ENCODE data around the gene TRIM31.
"Not testable (repeated sequence)": the region's sequence is repeated elsewhere in the genome, so short reads cannot be mapped to it uniquely, and the experiment has no call there.

The TRIM31 gene

DNA sequence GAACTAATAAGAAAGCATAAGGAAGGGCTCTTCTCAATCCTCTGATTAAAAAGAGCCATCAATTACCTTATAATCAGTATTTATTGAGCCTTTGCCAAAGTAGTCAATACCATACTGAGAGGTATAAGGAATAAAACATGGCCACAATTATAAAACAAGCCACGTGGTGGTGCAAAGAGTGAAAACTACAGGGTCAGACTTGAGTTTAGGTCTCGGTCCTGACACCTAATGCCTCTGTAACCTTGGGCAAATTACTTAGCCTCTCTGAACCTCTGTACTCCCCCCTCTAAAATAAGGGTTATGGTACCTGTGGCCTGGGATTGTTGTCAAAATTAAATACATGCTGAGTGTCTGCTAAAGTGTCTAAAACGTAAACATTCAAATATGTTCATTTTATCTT lies 36.3 kb upstream of the TRIM31 start:
- DNase-seq: no peak

DNA sequence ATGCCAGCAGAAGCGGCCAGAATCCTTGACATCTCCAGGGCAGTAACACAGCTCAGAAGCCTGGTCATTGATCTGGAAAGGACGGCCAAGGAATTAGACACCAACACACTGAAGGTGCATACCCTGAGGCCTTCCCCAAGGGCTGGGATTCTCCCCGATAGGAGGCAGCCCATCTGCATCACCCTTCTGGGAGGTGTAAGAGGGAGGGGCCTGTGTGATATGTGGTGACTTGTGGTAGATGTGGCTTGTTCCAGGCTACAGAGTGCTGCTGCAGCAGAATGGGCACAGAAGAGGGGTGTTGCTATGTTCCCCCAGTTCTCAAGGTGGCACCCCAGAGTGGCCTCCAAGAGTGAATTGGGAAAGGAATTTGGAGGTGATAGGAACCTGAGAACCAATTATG lies 34.2 kb upstream of the TRIM31 start:
- DNase-seq: no peak

DNA sequence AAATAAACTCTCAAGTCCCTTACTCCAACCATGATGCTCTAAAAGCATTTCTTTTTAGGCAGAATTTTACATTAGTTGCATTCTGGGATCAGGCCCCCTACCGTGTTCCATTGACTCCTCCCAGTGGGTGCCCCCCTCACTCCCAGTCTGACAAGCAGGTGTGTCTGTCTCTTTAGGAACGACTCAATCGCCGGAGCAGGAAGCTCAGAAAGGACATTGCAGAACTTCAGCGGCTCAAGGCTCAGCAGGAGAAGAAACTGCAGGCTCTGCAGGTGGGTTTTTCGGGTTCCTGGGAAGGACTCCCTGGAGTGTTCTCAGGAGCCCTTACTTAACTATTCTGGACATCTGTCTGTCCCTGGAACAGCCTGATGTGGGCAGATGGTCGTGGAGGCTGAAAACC lies 32.9 kb upstream of the TRIM31 start:
- no peak for DNase-seq

DNA sequence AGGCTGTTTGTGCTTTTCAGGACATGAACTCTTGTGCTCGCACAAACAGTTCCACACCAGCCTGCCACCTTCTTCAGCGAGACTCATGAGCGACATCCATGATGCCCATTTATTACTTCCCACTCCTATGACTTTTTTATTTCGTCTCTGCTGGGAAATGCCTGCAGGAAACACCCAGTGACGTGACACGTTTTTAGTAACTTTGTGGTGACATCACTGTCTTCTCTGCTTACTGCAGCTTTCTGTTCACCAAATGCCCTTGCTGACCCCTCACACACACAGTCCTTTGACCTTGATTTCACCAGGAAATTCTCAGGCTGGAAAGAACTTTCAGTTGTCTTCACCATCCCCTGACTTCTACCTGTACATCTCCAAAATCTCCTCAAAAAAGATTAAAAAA lies 31.9 kb upstream of the TRIM31 start:
- no peak for DNase-seq

DNA sequence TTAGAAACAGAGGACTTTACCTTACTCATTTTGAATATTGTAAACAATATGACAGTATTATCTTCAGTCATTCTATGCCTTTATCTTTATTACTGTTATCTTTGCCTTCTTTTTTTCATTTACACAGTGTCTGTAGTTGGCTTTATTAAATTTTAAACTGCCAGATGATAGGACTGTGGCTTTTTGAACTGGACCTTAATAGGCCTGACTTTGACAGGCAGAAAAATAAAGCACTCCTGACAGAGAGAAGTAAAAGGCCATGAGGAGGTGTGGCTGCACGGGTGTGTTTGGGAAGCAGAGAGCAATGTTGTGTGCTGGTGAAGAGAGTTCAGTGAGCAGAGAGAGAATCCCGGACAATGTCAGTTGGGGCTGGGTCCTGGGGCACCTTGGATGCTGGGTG lies 30.9 kb upstream of the TRIM31 start:
- no peak for DNase-seq

DNA sequence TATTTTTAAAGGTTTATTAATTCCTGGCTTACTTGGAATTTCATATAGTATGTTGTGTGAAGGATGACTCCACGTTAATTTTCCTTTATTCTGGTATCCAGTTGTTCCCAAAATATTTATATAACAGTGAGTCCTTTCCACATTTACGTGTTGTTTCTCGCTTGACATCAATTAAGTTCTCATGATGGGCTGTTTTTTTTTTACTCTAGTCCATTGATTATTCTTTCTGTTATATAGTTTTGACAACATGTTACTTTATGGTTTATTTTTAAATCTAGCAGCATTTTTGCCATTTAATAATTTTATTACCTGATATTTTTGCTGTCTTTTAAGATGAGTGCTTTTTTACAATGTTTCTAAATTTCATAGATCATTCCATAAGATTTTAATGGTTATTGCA lies 29.8 kb upstream of the TRIM31 start:
- DNase-seq: no peak

DNA sequence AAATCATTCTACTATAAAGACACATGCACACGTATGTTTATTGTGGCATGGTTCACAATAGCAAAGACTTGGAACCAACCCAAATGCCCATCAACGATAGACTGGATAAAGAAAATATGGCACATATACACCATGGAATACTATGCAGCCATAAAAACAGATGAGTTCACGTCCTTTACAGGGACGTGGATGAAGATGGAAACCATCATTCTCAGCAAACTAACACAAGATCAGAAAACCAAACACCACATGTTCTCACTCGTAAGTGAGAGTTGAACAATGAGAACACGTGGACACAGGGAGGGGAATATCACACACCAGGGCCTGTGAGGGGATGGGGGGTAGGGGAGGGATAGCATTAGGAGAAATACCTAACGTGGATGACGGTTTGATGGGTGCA lies 27.4 kb upstream of the TRIM31 start:
- DNase-seq: not testable (repeated sequence)

DNA sequence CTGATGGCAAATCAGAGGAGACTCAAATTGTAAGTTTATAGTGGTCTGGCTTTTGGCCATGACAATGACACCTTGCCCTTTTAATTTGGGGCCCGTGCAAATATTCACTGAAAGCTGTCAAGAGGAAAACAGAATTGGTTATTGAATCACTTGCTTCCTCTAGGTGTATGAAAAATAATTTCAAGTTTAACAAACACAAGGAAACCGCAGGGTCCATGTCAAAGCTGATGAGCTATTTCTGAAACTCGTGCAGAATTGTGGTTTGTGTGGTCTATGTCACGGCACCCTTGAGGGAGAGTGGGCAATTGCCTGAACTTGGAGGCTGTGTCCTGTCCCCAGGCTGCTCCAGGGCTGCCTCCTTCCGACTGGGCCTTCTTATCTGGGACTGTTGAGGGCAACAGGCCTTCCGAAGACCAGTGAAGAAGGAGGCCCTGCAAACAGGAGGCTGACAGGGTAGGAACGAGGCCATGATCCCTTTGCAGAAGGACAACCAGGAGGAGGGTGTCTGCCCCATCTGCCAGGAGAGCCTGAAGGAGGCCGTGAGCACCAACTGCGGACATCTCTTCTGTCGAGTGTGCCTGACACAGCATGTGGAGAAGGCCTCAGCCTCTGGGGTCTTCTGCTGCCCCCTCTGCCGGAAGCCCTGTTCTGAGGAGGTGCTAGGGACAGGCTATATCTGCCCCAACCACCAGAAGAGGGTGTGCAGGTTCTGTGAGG lies 23.8 kb upstream of the TRIM31 start:
- DNase-seq: no peak

DNA sequence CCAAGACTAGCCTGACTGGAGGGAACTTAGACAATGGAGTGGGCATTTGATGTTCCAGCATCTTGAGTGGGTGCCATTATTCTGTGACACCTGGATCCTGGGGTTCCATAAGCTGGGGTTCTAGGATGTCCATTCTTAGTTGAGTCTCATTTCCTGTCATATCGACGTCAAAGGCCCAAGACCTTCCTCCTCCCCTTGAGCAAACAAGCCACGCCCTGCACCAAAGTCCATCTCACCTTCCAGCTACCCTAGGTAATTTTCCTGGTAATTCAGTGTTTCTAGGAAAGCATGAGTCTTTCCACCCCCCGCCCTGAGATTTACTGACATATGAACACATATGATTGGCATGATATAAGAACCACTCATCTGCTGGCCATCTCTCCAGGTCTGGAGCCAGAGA lies 22.9 kb upstream of the TRIM31 start, which contains the start of gene TRIM40:
TRIM40 (plus strand) TSS at position 384 of the 400 bp plus-strand sequence. CDS start 897 bp downstream, outside the sequence.
- DNase-seq: no peak

DNA sequence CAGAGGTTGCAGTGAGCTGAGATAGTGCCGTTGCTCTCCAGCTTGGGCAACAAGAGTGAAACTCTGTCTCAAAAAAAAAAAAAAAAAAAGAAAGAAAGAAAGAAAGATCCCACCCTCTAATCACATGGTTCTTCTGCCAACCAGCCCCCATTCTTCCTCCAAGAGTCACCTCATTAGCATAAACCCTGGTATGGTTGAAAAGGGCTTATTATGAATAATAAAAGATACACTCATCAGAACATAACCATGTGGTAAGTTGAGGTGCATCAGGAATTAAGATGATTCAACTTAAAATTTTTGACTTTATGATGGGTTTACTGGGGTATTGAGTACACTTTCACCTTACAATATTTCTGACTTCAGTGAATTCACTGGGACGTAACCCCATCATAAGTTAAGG lies 22.3 kb upstream of the TRIM31 start:
- no peak for DNase-seq

DNA sequence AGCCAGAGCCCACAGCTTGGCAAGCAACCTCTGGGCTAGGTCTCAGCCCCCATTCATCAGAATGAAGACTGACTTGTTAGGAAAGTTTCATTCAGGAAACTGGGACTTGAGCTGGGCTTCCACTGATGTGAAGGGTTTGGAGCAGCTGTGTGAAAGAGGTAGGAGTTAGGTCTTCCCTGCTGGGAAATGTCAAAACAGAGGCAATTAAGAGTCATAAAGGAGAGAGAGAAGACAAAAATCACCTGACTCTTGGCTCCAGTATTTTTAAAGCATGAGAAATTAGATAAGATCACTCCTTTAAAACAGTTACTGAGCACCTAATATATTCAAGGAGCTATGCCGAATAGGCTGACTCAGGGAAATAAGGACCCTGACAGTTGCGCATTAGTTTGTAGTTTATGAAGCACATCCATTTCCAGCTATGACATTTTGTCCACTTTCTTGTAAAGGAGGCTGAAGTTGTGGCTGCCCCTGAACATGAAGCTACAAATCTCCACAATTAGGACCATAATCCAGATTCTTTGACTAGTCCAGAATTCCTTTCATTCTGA lies 19.1 kb upstream of the TRIM31 start:
- no peak for DNase-seq

DNA sequence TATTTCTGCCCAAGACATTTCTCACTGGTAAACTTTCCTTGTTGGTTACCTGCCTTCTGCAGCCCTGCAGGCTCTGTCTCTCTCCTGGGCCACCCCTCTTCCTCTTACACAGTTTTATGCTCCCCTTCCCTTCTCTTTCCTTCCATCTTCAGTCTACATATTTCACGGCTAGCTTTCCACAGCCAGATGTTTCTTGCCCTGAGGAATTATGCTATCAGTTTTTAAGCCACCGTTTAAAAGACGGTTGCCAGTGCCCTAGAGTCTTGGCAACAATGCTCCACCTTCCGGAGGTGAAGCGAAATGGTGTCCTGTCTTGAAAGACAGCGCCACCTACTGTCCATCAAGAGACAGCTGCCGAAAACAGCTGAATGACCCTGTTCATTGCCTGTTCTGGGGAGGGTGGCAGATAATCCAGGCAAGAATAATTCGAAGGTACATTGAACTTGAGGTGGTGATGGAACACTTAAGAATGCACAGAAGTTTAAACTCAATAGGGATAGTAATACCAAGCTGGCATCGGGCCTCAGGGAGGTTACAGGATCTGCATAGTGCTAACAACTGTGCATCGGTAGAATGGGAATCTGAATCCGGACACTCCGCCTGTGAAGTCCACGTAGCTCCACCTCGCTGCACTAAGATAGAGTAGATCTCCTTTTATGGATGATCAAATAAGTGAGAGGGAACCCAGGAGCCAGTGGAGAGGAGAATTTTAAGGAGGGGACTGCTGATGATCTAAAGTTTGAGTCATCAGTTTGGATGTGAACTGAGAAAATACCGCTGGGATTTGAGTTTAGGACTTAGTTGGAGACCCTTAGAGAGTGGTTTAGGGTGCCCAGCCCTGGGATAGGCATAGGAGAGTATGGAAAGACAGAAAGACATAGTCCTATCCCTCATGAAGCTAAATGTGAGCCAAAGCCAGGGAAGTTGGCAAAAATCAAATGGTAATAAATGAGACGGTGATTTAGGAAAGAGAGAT lies 18.3 kb upstream of the TRIM31 start:
- DNase-seq: peak; percentile 26 to 66

DNA sequence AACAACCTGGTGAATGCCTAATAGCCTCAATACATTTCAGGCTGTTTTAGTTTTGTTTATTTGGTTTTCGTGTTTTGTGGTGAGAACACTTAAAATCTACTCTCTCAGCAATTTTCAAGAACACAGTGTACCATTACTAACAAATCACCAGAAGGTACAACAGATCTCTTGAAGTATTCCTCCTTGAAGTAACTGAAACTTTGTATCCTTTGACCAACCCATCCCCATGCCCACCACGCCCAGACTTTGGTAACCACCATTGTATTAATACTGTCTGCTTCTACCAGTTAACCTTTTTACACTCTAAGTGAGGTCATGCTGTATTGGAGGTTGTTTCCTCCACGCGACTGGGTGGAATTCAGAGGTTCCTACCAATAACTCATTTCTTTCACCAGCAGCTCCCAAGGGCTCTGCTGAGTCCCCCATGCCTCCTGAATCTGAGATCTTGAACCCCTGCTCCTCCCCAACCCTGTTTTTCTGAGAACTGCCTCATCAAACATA lies 17.3 kb upstream of the TRIM31 start:
- DNase-seq: no peak

DNA sequence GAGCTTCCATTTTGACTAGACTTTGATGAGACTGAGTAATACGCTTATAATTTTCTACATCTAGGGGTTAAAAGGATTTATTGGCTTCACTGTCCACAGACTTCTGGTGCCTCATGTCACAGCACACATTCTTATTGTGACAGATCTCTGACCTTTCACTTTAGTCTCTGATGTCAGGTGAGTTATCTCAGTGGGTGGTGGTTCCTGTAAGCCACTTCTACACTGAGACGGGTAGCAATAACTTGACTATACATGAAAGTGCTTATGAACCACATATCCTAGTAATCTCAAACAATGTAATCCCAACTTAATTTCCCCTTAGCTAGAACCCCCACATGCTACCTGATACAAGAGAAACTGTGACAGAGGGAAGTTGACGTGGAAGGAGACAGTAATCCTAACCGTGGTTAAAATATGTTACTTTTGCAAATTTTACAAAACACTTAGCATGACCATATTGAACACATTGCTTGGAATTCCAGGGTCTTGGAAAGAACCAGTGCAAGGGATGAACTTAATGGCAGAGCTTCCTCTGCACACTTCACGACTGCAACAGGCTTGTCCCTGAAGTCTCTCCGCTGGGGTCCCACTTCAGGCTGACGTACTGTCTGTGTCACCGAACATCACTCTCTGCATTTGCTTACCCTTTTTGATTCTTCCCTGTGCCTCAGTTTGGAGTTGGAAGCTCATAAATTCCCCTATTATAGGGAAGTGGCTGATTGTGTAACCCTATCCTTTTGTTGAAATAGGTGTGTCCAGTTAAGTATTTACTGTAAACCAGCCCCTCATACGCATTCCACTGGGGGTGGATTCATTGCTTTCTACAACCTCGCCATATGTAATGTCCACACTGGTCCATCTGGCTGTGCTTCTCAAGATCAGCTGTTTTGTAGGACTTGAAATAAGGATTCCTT lies 16.6 kb upstream of the TRIM31 start:
- no peak for DNase-seq

DNA sequence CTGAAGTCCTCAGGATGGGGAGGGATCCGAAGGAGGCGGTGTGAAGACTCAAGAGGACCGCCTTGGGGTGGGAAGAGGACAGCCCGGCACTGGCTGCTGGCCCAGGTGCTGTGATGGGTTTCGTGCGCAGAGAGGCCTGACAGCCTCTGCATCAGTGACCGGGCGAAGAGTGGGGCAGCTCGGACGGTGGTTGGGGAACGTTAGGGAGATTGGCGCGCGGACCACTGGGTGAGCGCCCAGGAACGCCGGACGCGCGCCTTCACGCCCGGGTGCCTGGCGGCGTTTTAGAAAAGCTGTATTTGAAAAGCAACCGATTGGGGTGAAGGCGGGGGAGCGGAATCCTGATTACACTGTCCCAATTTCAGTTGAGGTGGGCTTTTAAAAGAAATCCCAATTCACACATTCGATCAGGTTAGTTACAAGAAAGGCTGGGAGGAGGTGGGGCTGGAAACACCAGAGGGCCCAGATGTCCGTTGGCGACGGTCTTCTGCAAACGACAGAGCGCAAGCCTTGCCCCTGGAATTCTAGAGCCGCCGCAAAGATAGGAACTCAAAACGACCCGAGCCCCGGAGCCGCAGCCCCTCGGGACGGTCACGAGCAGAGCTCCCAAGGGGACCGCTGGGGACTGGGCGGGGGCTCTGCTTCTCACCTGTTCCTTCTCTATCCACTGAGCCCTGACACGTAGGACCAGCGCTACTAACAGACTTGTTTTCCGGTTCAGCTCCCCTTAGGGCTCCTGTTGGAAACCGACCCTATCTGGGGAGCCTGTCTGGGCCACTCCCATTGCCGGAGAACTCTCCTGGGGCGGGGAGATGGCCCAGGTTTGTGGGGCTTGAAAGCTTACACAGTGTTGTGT lies 14.6 kb upstream of the TRIM31 start:
- no peak for DNase-seq

DNA sequence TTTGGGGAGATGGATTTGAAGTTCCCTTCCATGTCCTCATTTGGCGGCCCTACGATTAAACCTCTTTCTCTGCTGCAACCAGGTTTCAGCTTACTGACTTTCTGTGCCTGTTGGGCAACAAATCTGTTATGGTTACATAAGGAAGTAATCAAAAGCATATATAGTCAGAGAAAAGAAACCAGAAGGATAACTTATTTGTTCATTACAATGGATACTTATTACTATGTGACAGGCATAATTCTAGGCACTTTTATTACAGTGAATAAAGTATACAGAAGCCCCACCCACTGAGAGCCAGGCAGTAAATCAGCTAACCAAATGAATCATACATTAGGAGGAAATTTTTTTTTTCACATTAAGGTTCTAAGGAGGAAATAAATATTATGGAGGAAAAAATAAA lies 9.6 kb upstream of the TRIM31 start:
- DNase-seq: no peak

DNA sequence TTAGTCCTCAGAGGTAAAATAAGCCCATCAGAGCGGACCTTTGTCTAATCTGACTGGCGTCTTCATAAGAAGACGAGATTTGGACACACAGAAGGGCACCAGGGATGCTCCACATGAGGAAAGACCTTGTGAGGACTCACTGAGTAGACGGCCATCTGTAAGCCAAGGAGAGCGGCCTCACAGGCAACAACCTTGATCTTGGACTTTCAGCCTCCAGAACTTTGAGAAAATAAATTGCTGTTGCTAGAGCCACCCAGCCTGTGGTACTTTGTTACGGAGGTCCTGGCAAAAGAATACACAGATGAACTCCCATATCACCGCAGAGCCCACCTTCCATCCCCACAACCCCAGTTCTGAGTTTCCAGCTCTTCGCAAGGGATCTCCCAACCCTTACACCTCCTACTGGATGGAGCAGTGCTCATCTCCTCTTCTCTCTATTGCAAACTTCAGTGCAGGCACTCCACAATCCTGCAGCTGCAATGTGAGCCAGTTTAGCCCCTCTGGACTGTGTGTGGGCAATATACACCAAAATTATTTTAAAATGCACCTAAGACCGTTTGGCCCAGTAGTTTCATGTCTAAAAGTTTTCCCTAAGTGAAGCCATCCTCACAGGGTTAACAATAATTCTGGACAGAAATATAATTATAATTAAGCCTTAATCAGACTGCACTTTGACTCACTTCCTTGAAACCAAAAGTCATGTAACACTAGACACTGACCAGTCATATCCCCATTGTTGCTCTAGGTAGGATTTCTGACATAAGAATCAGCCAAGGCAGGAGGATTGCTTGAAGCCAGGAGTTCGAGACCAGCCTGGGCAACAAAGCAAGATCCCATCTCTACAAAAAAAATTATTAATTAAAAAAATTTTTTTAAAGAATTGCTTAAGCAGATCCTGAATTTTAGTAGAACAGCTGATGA lies 8.8 kb upstream of the TRIM31 start:
- no peak for DNase-seq

DNA sequence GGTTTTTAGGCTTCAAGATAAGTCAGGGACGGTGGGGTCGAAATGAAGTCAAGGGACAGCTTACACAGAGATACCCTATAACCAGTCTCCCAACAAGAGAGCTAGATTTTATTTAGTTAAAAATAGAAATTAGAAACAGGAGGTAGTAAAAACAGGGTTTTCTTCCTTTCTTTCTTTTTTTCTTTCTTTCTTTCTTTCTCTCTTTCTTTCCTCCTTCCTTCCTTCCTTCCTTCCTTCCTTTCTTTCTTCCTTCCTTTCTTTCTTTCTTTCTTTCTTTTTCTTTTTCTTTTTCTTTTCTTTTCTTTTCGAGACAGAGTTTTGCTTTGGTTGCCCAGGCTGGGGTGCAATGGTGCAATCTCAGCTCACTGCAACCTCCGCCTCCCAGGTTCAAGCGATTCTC lies 5.8 kb upstream of the TRIM31 start:
- DNase-seq: not testable (repeated sequence)

DNA sequence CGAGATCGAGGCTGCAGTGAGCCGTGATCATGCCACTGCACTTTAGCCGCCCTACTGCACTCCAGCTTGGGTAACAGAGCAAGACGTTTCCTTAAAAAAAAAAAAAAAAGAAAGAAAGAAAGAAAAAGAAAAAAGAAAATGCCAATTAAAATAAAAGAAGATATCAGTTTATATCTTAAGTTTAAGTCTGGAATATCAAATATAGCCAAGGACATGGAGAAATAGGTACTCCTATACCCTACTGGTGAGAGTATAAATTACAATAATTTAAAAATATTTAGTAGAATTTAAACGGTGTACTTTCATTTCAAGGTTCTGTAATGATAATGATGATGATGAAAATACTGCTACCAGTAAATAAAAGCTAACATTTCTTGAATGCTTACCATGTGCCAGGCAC lies 3.8 kb upstream of the TRIM31 start:
- DNase-seq: no peak

DNA sequence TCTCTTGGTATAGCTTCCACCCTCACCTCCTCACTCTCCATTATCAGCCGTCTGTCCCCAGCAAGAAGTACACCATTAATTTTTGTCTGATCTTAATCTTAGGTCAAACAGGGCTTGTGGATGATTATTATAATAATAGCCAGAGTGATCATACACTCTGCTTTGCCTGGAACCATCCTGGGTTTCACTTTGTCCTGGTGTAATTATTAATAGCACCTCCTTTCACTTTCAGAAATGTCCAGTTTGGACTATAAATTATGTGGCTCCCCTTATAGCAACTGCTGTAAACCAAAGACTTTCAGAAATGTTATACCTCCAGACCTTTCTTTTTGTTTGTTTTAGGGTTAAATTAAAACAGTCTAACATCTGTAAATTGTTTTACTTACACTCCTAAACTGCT lies 951 bp upstream of the TRIM31 start:
- DNase-seq: no peak
